K562 (cell line): ENCODE results near the gene SLC38A10. TPM values are rescaled to one million over a fixed set of nuclear protein-coding genes. Genes with fewer than 3 reads are reported as not detected.
A peak's percentile ranks its signal among the peaks of the same experiment; 100 is the strongest.

Experiments
- ARHGAP35 ChIP-seq: fragments of 450-650 bp; IDR thresholded peaks from 2 replicates; pipeline ENCODE4 v1.6.1; 2018; ENCODE audit not compliant: partially characterized antibody
- ATF2 ChIP-seq: sonication (generic); formaldehyde crosslinking; IDR thresholded peaks from 2 replicates; pipeline ENCODE4 v1.8.1; 2022; ENCODE audit warnings: missing genetic modification reagents
- BHLHE40 ChIP-seq: IDR thresholded peaks from 2 replicates; pipeline ENCODE4 v1.6.1; 2011; ENCODE audit warnings: low read length, improper control_type of control experiment
- CEBPZ ChIP-seq: fragments of 150-350 bp; IDR thresholded peaks from 2 replicates; pipeline ENCODE4 v1.6.1; 2014; ENCODE audit warnings: low read depth, mild to moderate bottlenecking, low read length, borderline replicate concordance
- COPS2 ChIP-seq: fragments of 450-650 bp; conservative IDR thresholded peaks from 2 replicates; pipeline ENCODE4 v1.6.1; 2016; ENCODE audit warnings: mild to moderate bottlenecking, moderate library complexity
- GTF2F1 ChIP-seq: IDR thresholded peaks from 2 replicates; pipeline ENCODE4 v1.6.1; 2011; ENCODE audit warnings: low read depth, low read length, improper control_type of control experiment
- HLTF ChIP-seq: fragments of 450-650 bp; IDR thresholded peaks from 2 replicates; pipeline ENCODE4 v1.6.1; 2016
- KLF10 ChIP-seq: fragments of 250-450 bp; sonication (Bioruptor Pico); IDR thresholded peaks from 2 replicates; pipeline ENCODE4 v1.6.1; 2021; ENCODE audit warnings: matching md5 sums
- MYNN ChIP-seq, 2 experiments: sonication (generic); formaldehyde crosslinking in 1 of 2; IDR thresholded peaks; 2 replicates each; pipeline versions ENCODE4 v1.5.0 to v1.6.1; 2016 to 2020; ENCODE audit warnings: antibody characterized with exemption in 1 of 2, missing genetic modification reagents in 1 of 2
- NEUROD1 ChIP-seq: fragments of 150-350 bp; IDR thresholded peaks from 2 replicates; pipeline ENCODE4 v1.6.1; 2014; ENCODE audit warnings: borderline replicate concordance, low read length, low read depth; ENCODE audit not compliant: partially characterized antibody
- NFXL1 ChIP-seq: fragments of 450-650 bp; formaldehyde crosslinking; IDR thresholded peaks from 2 replicates; pipeline ENCODE4 v1.4.0; 2021; ENCODE audit warnings: mild to moderate bottlenecking
- NR2C1 ChIP-seq, 2 experiments: fragments of 450-650 bp; IDR thresholded peaks; 2 replicates each; pipeline ENCODE4 v1.6.1; 2017; ENCODE audit warnings: mild to moderate bottlenecking in 2 of 2, antibody characterized with exemption in 1 of 2, inconsistent platforms in 1 of 2, missing compliant biosample characterization in 1 of 2, missing genetic modification characterization in 1 of 2
- PML ChIP-seq: IDR thresholded peaks from 2 replicates; pipeline ENCODE4 v1.6.1; 2012; ENCODE audit warnings: low read length, inconsistent platforms
- PURB ChIP-seq: sonication (generic); formaldehyde crosslinking; IDR thresholded peaks from 2 replicates; pipeline ENCODE4 v1.9.0; 2021; ENCODE audit warnings: low read depth, mild to moderate bottlenecking, missing genetic modification reagents
- RAD21 ChIP-seq, 2 experiments: fragments of 250-450 bp in 1 of 2; fragments of 450-650 bp in 1 of 2; sonication (Bioruptor Pico) in 1 of 2; formaldehyde crosslinking in 1 of 2; IDR thresholded peaks in 1 of 2; conservative IDR thresholded peaks in 1 of 2; 2 replicates each; pipeline versions ENCODE4 v1.4.0 to v1.8.0; 2020 to 2022; ENCODE audit warnings: mild to moderate bottlenecking in 2 of 2, moderate library complexity in 1 of 2
- SNRNP70 ChIP-seq: fragments of 200-400 bp; formaldehyde crosslinking; optimal IDR thresholded peaks from 2 replicates; pipeline ENCODE3; 2017; ENCODE audit warnings: low read depth, low read length
- TAF7 ChIP-seq: fragments of 450-650 bp; IDR thresholded peaks from 2 replicates; pipeline ENCODE4 v1.6.1; 2016; ENCODE audit warnings: missing genetic modification characterization, missing compliant biosample characterization
- TRIM24 ChIP-seq, 2 experiments: fragments of 450-650 bp; IDR thresholded peaks; 2 replicates each; pipeline ENCODE4 v1.6.1; 2016
- ZBTB1 ChIP-seq: sonication (generic); formaldehyde crosslinking; IDR thresholded peaks from 2 replicates; pipeline ENCODE4 v1.8.1; 2023; ENCODE audit warnings: missing genetic modification reagents, low read depth, mild to moderate bottlenecking, borderline replicate concordance
- ZBTB17 ChIP-seq: fragments of 450-650 bp; formaldehyde crosslinking; IDR thresholded peaks from 2 replicates; pipeline ENCODE4 v1.4.0; 2020; ENCODE audit warnings: mild to moderate bottlenecking
- ZNF282 ChIP-seq: sonication (generic); formaldehyde crosslinking; IDR thresholded peaks from 2 replicates; pipeline ENCODE4 v1.8.1; 2023; ENCODE audit warnings: missing genetic modification reagents
- ZNF3 ChIP-seq: fragments of 250-450 bp; sonication (Bioruptor Pico); IDR thresholded peaks from 2 replicates; pipeline ENCODE4 v1.5.0; 2021; ENCODE audit warnings: mild to moderate bottlenecking, moderate library complexity
- ZNF384 ChIP-seq: IDR thresholded peaks from 2 replicates; pipeline ENCODE4 v1.6.1; 2012; ENCODE audit warnings: low read depth, low read length, improper control_type of control experiment
- ZNF436 ChIP-seq: fragments of 250-450, 450-650 bp; sonication (Bioruptor Pico); formaldehyde crosslinking; IDR thresholded peaks from 2 replicates; pipeline ENCODE4 v1.7.0; 2020; ENCODE audit warnings: mild to moderate bottlenecking
- ZNF778 ChIP-seq: fragments of 450-650 bp; formaldehyde crosslinking; IDR thresholded peaks from 2 replicates; pipeline ENCODE4 v1.4.0; 2020; ENCODE audit warnings: mild to moderate bottlenecking, moderate library complexity
- ZNF785 ChIP-seq: fragments of 250-450 bp; sonication (Bioruptor Pico); IDR thresholded peaks from 2 replicates; pipeline ENCODE4 v1.4.0; 2020; ENCODE audit warnings: mild to moderate bottlenecking
- polyA plus RNA-seq, 8 experiments: library from polyadenylated mRNA; depleted of rRNA in 4 of 8; stranded (reverse) in 5 of 8; unstranded in 3 of 8; fragments of >200 nt; fragmentation: Nextera tagmentation in 2 of 8; fragmentation: Illumina TruSeq in 1 of 8; extraction: Ambion mirVana in 2 of 8; extraction: Trizol in 1 of 8; gene quantifications; 2 replicates each; pipeline versions ENCODE4 v1.2.1 to v1.2.3, GENCODE V29; 2011 to 2014; ENCODE audit warnings: inconsistent platforms in 1 of 8, missing spikeins in 1 of 8
- total RNA-seq, 7 experiments: library from RNA; depleted of rRNA in 6 of 7; stranded (reverse); fragments of >200 nt in 6 of 7; fragmentation: Illumina TruSeq in 2 of 7; extraction: Trizol in 2 of 7; gene quantifications; 2 replicates each; pipeline versions ENCODE4 v1.2.1 to v1.2.3, GENCODE V29; 2011 to 2021; ENCODE audit warnings: low replicate concordance in 1 of 7

The SLC38A10 gene
- total and polyA plus RNA-seq, 9 of the 15 experiments (the other 6 are each of a cell fraction or from before 2014, with no cell fraction given): 0.45 to 54.2 (median 13.8) TPM

GRCh38 chr17:81222906-81223761, 72.0 kb downstream of the SLC38A10 start, which contains the start of gene CEP131 (continued):
- TF ChIP-seq TAF7 (tag) (no peak; the same call in 1 of the 2 replicates), ZNF3 (CRISPR knock-in tag) (no peak), NFXL1 (CRISPR knock-in tag) (0 out of 2 replicates have a peak, but pooled peaks have one; percentile 40), NR2C1 (IDR thresholded peaks at IDR 0.05) (no peak), NR2C1 (tag; IDR thresholded peaks at IDR 0.05) (0 out of 2 replicates have a peak, but pooled peaks have one; percentile 15), SNRNP70 (no peak), ZBTB17 (no peak), PURB (no peak), GTF2F1 (no peak), ZNF282 (CRISPR knock-in tag) (no peak), COPS2 (no peak), MYNN (IDR thresholded peaks at IDR 0.05) (no peak), MYNN (CRISPR knock-in tag; IDR thresholded peaks at IDR 0.05) (no peak), CEBPZ (peak; percentile 89), ZBTB1 (no peak), BHLHE40 (peak; percentile 58), PML (no peak), ZNF785 (CRISPR knock-in tag) (no peak), ZNF778 (CRISPR knock-in tag) (no peak), ARHGAP35 (no peak), KLF10 (no peak), ZNF436 (CRISPR knock-in tag) (no peak), TRIM24 (IDR thresholded peaks at IDR 0.05) (no peak), HLTF (peak; percentile 22; the same call in 1 of the 2 replicates), ZNF384 (peak; percentile 53), RAD21 (CRISPR knock-in tag; conservative IDR thresholded peaks at IDR 0.05 in 1 of 2, IDR thresholded peaks at IDR 0.05 in 1 of 2) (no peak), ATF2 (CRISPR knock-in tag) (no peak), NEUROD1 (peak; percentile 98)
